Esophagus squamous epithelium (tissue), 5 donors: Measurements from ENCODE around the gene ZNF107. TPM values are rescaled to one million over a fixed set of nuclear protein-coding genes. Genes with fewer than 3 reads are reported as not detected.
A peak's percentile ranks its signal among the peaks of the same experiment; 100 is the strongest.

Experiments
- DNase-seq: peaks from one replicate; lab custom pipeline; 2025; lab: John Stamatoyannopoulos, UW
- H3K27ac ChIP-seq, 4 donors: fragments of 200-600 bp; sonication (generic); one replicate each; pipeline ENCODE4 v1.5.1; 2016 to 2019; ENCODE audit warnings: mild to moderate bottlenecking in 1 of 4
- H3K27me3 ChIP-seq, 4 donors: fragments of 200-600 bp; sonication (generic); 1 replicate in 3 of 4; 2 replicates in 1 of 4; pipeline versions ENCODE4 v1.5.1 to v1.6.0; 2017 to 2021; ENCODE audit warnings: antibody characterized with exemption in 1 of 4
- H3K36me3 ChIP-seq, 3 donors: fragments of 200-600 bp; sonication (generic); one replicate each; pipeline ENCODE4 v1.5.1; 2016 to 2019
- H3K4me1 ChIP-seq, 3 donors: fragments of 200-600 bp; sonication (generic); one replicate each; pipeline ENCODE4 v1.5.1; 2017 to 2019
- H3K4me3 ChIP-seq, 4 donors: fragments of 200-600 bp; sonication (generic); 1 replicate in 3 of 4; 2 replicates in 1 of 4; pipeline ENCODE4 v1.5.1; 2016 to 2019; ENCODE audit warnings: mild to moderate bottlenecking in 2 of 4, moderate library complexity in 1 of 4
- H3K9me3 ChIP-seq, 3 donors: fragments of 200-600 bp; sonication (generic); one replicate each; pipeline ENCODE4 v1.5.1; 2016 to 2019
- POLR2A ChIP-seq, 4 donors: fragments of 450-650 bp; IDR thresholded peaks; one replicate each; pipeline ENCODE4 v1.6.1; 2017; ENCODE audit warnings: antibody characterized with exemption in 4 of 4, mild to moderate bottlenecking in 4 of 4, moderate library complexity in 3 of 4
- WGBS, 2 donors: methylation state at CpG; one replicate each; pipeline ENCODE4 v1.1.5; 2018; 5-methylcytosine and 5-hydroxymethylcytosine counted together
- intact Hi-C: fragments of 100-400 bp; cut with DNase I; formaldehyde crosslinking; loops from one replicate; pipeline ENCODE4 v1.15.0; 2022
- total RNA-seq, 4 donors: library from RNA; depleted of rRNA; stranded (reverse); fragments of >200 nt; gene quantifications; one replicate each; pipeline ENCODE4 v1.1.0, GENCODE V29; 2016
- TF ChIP-seq, protein P1 (sequence below), 6 experiments: fragments of 450-650 bp in 4 of 6; fragments of 200-600 bp in 2 of 6; sonication (generic) in 2 of 6; IDR thresholded peaks; one replicate each; pipeline ENCODE4 v1.5.1; 2016 to 2019; ENCODE audit warnings: antibody characterized with exemption in 6 of 6, mild to moderate bottlenecking in 4 of 6, moderate library complexity in 4 of 6
- donor health status: DM: yes; HTN: yes; CAD: no.

ZNF107 gene
- total RNA-seq: 1 to 10 TPM; 3.3 to 6.5 (median 4.6) TPM

DNA sequence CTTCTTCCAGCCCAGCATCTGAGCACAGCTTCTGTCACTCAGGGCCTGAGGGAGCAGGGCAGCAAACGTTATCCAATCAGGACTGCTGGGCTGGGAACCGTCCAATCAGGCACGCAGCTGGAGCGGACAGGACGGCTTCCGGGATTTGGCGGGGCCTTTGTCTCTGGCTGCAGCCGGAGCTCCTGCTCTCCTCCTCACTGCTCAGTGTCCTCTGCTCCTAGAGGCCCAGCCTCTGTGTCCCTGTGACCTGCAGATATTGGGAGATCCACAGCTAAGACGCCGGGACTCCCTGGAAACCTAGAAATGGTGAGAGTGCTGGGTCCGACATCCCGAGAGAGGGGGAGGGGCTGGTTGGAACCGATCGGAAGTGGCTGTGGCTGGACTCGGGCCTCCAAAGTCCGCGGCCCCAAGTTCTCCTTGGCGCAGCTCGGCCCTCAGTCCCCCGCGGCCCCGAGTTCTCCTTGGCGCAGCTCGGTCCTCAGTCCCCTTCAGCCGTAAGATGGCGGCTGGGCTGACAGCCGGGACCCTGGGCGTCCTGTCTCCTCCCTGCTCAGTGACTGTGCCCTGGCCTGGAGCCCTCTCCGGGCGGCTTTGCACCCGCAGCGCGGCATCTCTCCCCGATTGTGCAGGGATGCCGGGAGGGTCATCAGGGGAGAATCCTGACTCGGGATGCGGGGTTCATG, at the start of gene ZNF107:
Gene ZNF107, plus strand, starts transcription at position 154 of the 683 bp plus-strand sequence. Its CDS starts 150 bp downstream, at position 304.
- Histone ChIP-seq H3K27ac (peak within 1 kb of the TSS; percentile 74 to 92 (median 85)), H3K4me3 (peak within 1 kb of the TSS; percentile 75 to 86 (median 78)), H3K27me3 (no peaks in the 10 kb centered on the region), H3K9me3 (no peaks in the 10 kb centered on the region), H3K4me1 (peaks cover 0 to 37% (median 0%) of the 10 kb centered on the region in 3 donors), H3K36me3 (peaks cover 0 to 19% (median 0%) of the 10 kb centered on the region in 3 donors)
- TF ChIP-seq POLR2A (IDR thresholded peaks at IDR 0.05): peak in 2 of 4 donors; percentile 39 to 66
- TF ChIP-seq, protein P1, sequence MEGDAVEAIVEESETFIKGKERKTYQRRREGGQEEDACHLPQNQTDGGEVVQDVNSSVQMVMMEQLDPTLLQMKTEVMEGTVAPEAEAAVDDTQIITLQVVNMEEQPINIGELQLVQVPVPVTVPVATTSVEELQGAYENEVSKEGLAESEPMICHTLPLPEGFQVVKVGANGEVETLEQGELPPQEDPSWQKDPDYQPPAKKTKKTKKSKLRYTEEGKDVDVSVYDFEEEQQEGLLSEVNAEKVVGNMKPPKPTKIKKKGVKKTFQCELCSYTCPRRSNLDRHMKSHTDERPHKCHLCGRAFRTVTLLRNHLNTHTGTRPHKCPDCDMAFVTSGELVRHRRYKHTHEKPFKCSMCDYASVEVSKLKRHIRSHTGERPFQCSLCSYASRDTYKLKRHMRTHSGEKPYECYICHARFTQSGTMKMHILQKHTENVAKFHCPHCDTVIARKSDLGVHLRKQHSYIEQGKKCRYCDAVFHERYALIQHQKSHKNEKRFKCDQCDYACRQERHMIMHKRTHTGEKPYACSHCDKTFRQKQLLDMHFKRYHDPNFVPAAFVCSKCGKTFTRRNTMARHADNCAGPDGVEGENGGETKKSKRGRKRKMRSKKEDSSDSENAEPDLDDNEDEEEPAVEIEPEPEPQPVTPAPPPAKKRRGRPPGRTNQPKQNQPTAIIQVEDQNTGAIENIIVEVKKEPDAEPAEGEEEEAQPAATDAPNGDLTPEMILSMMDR (IDR thresholded peaks at IDR 0.05): no peak
- peak; percentile 60 for DNase-seq
- 0 to 1% methylated on average over 6 to 21 of the region's 37 CpGs for WGBS, 2 donors
- intact Hi-C loops: no loop called here

DNA sequence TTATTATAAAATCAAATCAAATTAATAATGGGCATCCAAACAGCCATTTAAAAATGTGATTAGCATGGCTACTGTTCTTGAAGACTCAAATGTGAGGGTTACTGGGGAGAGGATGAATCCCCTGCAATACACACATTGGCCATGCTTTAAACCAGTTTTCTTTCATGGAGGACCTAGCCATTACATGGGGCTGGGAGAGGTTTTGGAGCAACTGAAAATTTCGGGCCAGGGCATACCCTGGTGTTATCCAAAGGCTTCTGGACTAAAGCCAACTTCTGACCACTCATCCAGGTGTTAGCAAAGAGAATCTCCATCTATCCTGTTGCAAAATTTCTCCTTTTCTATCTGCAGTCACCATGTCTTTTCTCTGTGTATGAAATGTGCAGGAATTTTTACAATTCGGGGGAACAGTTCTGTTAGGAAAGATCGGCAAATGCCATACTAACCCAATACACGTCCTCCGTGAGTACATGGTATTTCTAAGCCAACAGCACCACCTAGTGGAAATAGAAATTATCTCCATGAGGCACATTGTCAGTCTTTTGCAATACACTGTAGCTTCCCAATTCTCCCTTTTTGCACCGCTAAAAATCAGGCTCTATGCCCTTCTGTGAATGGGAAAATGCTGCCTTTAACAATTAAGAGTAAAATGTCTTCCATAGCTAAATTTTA, 47.0 kb upstream of the ZNF107 start:
- Histone ChIP-seq H3K27me3 (no peaks in the 10 kb centered on the region), H3K9me3 (peaks cover 0 to 37% (median 12%) of the 10 kb centered on the region in 3 donors), H3K4me3 (no peak overlapping the region), H3K36me3 (no peaks in the 10 kb centered on the region), H3K4me1 (no peaks in the 10 kb centered on the region), H3K27ac (no peak overlapping the region)
- no peak for DNase-seq
- WGBS, 2 donors: 24 to 33% methylated on average over 6 of the region's 6 CpGs
- TF ChIP-seq, protein P1 (IDR thresholded peaks at IDR 0.05): peak in 5 of 6 experiments; percentile 36 to 68 (median 51)
- TF ChIP-seq POLR2A (IDR thresholded peaks at IDR 0.05): no peak
- intact Hi-C loops: loop anchor here (10.0 kb wide), 1 partner anchor 434 kb away; no protein-coding TSS in a partner anchor

DNA sequence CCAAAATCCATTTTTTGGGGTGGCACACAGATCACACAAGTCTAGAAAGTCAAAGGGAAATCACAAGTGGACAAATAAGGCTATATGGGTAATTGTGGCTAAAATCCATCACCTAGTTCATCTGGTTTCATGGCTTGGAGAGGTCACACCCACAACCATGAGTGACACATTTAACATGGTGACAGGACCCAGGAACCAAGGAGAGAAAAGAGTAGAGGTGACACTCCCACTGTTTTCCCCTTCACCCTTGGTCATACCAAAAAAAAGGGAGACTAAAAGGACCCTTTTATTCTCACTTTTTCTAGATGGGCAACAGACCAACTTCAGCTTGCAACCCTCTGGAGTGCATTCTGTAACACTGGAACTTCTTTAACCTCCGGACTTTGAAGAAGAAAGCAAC, 46.2 kb upstream of the ZNF107 start:
- Histone ChIP-seq H3K9me3 (peaks cover 0 to 37% (median 12%) of the 10 kb centered on the region in 3 donors), H3K27ac (no peak overlapping the region), H3K27me3 (no peaks in the 10 kb centered on the region), H3K36me3 (no peaks in the 10 kb centered on the region), H3K4me1 (no peaks in the 10 kb centered on the region), H3K4me3 (no peak overlapping the region)
- TF ChIP-seq POLR2A (IDR thresholded peaks at IDR 0.05): no peak
- TF ChIP-seq, protein P1 (IDR thresholded peaks at IDR 0.05): no peak
- WGBS, 2 donors: 63 to 93% methylated on average over 1 of the region's 1 CpG
- no peak for DNase-seq
- intact Hi-C loops: loop anchor here (10.0 kb wide), 1 partner anchor 435 kb away; no protein-coding TSS in a partner anchor

DNA sequence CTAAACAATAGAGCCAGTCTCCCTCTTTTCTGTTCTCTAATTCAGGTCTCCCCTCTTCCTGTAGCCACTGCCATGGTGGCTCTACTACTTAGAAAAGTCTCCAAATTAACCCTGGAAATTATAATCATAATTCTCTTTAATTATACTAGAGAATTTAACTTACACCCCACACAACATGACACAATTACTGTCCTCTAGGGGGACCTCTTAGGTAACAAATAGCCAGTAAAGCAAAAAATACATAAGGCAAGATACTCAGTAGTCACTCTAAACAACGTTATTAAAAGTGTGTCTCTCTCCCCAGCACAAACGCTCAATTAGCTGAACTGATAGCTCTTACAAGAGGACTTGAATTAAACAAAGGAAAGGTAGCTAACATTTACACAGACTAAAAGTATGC, 44.3 kb upstream of the ZNF107 start:
- 54 to 65% methylated on average over 2 of the region's 2 CpGs for WGBS, 2 donors
- Histone ChIP-seq H3K36me3 (no peaks in the 10 kb centered on the region), H3K27me3 (no peaks in the 10 kb centered on the region), H3K4me1 (no peaks in the 10 kb centered on the region), H3K9me3 (peaks cover 0 to 29% (median 12%) of the 10 kb centered on the region in 3 donors), H3K4me3 (no peak overlapping the region), H3K27ac (no peak overlapping the region)
- no peak for DNase-seq
- TF ChIP-seq, protein P1 (IDR thresholded peaks at IDR 0.05): no peak
- TF ChIP-seq POLR2A (IDR thresholded peaks at IDR 0.05): no peak
- intact Hi-C loops: no loop called here
